22Rv1 (cell line): ENCODE measurements around the gene FNBP1.

Source experiments
- H3K27ac ChIP-seq: fragments of 450-650 bp; 2 replicates; pipeline ENCODE4 v1.5.1; 2017
- ZFX ChIP-seq: fragments of 450-650 bp; IDR thresholded peaks from 2 replicates; pipeline ENCODE4 v1.6.1; 2017; ENCODE audit warnings: antibody characterized with exemption, borderline replicate concordance
- TF ChIP-seq, protein P1 (sequence below): fragments of 450-650 bp; IDR thresholded peaks from 2 replicates; pipeline ENCODE4 v1.5.1; 2017; ENCODE audit warnings: mild to moderate bottlenecking

Gene FNBP1

DNA sequence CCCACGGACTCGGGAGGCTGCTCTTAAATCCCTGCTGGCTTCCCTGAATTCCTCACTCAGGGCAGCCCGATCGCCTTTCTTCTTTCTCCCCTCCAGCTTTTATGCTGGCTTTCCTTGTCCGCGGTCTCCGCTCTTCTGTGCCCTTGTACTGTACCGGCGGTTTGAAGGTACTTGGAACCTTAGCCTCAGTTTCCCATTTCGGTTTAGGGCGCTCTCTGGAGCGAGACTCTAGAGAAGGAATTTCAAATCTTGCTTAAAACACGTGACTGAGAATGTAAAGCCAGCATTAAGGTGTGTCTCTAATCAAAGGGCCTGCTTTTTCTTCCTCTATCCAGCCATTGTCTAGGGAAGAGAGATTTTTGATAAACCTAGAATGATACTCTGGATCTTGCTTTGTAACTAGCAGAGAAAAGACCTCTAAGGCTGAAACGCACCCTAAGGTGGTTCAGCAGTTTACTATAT is 11.4 kb upstream of the FNBP1 start:
- TF ChIP-seq, protein P1, sequence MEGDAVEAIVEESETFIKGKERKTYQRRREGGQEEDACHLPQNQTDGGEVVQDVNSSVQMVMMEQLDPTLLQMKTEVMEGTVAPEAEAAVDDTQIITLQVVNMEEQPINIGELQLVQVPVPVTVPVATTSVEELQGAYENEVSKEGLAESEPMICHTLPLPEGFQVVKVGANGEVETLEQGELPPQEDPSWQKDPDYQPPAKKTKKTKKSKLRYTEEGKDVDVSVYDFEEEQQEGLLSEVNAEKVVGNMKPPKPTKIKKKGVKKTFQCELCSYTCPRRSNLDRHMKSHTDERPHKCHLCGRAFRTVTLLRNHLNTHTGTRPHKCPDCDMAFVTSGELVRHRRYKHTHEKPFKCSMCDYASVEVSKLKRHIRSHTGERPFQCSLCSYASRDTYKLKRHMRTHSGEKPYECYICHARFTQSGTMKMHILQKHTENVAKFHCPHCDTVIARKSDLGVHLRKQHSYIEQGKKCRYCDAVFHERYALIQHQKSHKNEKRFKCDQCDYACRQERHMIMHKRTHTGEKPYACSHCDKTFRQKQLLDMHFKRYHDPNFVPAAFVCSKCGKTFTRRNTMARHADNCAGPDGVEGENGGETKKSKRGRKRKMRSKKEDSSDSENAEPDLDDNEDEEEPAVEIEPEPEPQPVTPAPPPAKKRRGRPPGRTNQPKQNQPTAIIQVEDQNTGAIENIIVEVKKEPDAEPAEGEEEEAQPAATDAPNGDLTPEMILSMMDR: no peak
- TF ChIP-seq ZFX: no peak
- peak overlapping the region; percentile 85 for H3K27ac ChIP-seq

DNA sequence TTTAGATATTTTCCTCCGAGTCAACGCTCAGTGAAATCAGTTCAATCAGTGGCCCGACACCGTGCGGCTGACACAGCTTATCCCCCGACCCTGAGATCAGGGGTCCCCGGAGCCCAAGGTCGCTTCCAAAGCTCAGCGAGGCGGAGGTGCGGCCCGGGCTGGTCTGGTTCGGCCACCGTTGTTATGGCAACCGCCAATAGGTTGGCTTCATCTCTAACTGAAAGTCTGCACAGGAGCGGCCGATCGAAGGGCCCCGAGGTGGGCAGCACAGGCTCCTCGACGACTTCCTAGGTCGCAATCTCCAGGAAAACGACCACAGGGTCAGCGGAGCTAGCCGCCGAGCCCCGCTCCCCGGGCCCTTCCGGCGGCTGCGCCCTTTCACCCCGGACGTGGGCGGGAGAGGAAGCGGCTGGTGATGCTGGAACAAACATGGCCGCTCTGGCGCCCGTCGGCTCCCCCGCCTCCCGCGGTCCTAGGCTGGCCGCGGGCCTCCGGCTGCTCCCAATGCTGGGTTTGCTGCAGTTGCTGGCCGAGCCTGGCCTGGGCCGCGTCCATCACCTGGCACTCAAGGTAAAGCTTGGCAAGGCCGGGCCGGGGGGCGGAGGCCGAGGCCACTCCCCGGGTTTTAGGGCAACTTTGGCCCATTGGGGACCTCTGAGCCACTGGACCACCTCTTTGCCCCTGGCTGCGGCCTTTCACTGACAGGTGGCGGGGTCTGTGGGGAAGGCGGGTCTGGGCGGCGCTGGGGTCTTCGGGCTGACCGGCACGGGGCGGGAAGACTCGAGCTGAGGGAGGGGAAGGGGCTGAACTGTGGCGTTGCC is 10.7 kb upstream of the FNBP1 start, which contains the start of gene GPR107:
GPR107 (plus strand) TSS at position 403 of the 821 bp plus-strand sequence; CDS start at position 430, 27 bp downstream.
- H3K27ac ChIP-seq: peak within 1 kb of the TSS; percentile 85
- TF ChIP-seq, protein P1: no peak
- TF ChIP-seq ZFX: no peak

DNA sequence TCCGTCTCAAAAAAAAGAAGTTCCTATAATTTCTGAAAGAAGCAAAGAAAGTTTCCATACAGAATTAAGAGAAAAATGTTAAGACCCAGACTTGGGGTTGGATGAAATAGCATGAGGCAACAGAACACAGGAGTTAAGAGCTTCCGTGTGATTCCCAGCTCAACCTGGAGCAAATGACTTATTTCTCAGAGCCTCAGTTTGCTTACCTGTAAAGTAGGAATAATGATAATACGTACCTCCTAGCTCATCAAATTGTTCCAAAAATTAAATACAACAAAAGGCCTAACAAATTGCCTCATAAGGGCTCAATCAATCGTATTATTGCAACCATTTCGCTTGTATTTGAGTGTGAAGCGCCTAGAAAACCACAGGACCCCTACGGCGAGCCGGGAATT is 10.1 kb upstream of the FNBP1 start:
- no peak for TF ChIP-seq ZFX
- TF ChIP-seq, protein P1: no peak
- peak overlapping the region; percentile 85 for H3K27ac ChIP-seq

- TF ChIP-seq, protein P1: no peak
- no peak for TF ChIP-seq ZFX
- H3K27ac ChIP-seq: peak overlapping the region; percentile 85
Observed at GRCh38 chr9:130051855-130052254, 8.9 kb upstream of the FNBP1 start.

GRCh38 chr9:130050462-130050861 is 7.5 kb upstream of the FNBP1 start:
- H3K27ac ChIP-seq: no peak overlapping the region
- TF ChIP-seq, protein P1: no peak
- no peak for TF ChIP-seq ZFX

DNA sequence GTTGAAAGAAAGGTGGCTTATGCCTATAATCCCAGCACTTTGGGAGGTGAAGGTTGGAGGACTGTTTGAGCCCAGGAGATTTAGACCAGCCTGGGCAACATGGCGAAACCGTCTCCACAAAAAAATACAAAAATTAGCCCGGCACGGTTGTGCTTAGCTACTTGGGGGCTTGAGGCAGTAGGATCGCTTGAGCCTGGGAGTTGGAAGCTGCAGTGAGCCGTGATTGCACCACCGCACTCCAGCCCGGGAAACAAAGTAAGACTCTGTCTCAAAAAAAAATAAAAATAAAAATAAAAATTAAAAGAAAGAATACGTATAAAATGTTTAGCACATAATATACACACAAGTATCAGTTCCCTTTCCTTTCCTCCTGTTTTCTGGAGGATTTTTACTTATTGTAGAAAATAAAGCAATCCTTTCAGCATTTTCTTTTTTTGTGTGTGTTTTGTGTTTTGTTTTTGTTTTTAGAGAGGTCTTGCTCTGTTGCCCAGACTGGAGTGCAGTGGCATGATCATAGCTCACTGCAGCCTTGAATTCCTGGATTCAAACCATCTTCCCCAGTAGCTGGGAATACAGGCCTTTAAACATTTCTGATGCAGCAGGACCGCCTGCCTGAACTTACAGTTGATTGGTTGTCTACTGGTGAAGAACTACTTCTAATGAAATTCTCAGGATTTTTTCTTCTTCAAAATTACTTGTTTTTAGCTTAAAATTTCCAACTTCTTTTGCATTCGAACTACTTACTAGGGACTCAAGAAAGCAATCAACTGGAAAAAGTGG is 6.6 kb upstream of the FNBP1 start:
- no peak overlapping the region for H3K27ac ChIP-seq
- TF ChIP-seq, protein P1: no peak
- TF ChIP-seq ZFX: no peak
